ENCODE data around the gene CACNA1B.
A peak's percentile ranks its signal among the peaks of the same experiment; 100 is the strongest.
"Not testable (repeated sequence)": the region's sequence is repeated elsewhere in the genome, so short reads cannot be mapped to it uniquely, and the experiment has no call there.

Gene CACNA1B

DNA sequence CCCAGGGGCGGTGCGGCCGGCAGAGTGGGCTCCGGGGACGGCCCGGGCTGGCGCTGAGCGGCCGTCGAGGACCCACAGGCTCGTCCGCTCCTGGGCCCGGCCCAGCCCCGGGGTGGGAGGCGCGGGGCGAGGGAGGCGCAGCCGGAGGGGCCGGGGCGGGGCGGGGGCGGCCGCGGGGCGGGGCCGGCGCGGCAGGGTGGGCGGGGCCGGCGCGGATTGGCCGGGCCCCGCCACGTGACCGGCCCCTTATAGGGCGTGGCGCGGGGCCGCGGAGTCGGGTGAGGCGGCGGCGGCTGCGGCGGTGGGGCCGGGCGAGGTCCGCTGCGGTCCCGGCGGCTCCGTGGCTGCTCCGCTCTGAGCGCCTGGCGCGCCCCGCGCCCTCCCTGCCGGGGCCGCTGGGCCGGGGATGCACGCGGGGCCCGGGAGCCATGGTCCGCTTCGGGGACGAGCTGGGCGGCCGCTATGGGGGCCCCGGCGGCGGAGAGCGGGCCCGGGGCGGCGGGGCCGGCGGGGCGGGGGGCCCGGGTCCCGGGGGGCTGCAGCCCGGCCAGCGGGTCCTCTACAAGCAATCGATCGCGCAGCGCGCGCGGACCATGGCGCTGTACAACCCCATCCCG is at the start of gene CACNA1B:
CACNA1B (plus strand) TSS at position 277 of the 617 bp plus-strand sequence; CDS start at position 429, 152 bp downstream.
- H3K36me3 Mint-ChIP-seq, H3K9me3 Mint-ChIP-seq, H3K27ac Mint-ChIP-seq, H3K4me1 Mint-ChIP-seq, H3K4me3 Mint-ChIP-seq: not testable (repeated sequence)
- peaks cover 47% of the 10 kb centered on the region for H3K27me3 Mint-ChIP-seq
- peak; percentile 35 for ATAC-seq

DNA sequence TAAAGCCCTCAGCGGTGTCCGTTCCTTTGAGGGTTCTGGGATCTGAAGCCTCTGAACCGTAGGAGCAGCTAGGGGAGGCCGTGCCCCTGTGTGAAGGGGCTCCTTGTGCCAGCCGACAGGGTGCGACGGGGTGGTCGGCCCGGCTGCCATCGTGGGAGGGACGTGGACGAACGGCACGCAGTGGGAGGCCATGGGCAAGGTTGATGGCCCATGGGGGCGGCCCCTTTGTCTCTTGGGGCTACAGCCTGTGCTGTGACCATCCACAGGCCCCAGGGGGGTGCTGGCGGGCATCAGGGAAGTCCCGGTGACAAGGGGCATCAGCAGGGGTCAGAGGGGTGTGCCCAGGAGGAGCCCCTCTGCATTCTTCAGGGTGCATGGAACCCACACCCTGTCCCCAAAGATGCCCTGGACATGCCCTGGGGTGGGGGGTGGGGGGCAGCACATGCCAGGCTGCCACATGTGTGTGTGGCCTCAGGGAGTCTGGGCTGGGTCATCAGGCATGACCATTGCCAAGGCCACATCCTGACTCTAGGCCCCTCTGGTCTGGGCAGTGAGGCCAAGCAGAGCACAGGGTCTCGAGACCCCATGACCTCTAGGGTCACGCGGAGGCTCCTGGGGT is 49.6 kb upstream of the CACNA1B start:
- ATAC-seq = no peak
- H3K27me3 Mint-ChIP-seq = no peaks in the 10 kb centered on the region
- H3K36me3 Mint-ChIP-seq = peaks cover 78% of the 10 kb centered on the region
- no peak overlapping the region for H3K27ac Mint-ChIP-seq
- H3K4me3 Mint-ChIP-seq = no peak overlapping the region
- H3K4me1 Mint-ChIP-seq = peaks cover 24% of the 10 kb centered on the region
- peaks cover 4% of the 10 kb centered on the region for H3K9me3 Mint-ChIP-seq

DNA sequence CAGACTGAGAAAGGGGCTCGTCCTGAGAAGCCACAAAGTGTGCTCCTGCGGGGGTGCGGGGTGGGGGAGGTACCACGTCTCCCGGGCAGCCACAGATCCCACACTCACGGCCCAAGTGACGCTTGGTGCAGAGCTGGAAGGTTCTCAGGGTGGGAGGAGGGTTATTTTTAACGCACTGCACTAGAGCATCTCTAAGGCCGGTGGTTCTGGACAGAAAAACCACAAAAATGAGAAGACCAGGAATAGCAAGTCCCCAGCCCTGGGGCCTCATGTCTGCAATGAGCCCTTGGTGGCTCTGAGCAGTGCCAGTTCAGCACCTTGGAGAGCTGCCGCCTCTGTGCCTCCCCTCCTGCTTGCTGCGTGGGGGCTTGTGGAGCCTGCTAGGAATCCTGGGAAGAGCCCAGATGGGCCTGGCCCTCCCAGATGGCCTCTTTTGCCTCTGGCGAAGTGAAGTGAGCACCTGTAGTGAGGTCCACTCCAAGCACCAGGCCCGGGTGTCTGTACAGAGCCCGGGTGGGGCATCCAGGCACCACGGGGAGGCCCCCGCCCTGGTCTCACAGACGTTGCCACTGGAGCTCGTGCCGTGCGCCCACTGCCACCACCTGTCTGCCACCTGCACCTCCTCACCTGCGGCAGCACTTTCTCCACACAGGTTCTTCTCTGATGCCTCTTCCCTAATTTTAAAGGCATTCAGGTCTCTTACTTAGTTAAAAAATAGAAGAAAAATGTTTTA is 48.9 kb upstream of the CACNA1B start:
- no peak for ATAC-seq
- no peak overlapping the region for H3K27ac Mint-ChIP-seq
- peaks cover 82% of the 10 kb centered on the region for H3K36me3 Mint-ChIP-seq
- H3K27me3 Mint-ChIP-seq = no peaks in the 10 kb centered on the region
- H3K4me3 Mint-ChIP-seq = no peak overlapping the region
- peaks cover 24% of the 10 kb centered on the region for H3K4me1 Mint-ChIP-seq
- H3K9me3 Mint-ChIP-seq = peaks cover 4% of the 10 kb centered on the region

DNA sequence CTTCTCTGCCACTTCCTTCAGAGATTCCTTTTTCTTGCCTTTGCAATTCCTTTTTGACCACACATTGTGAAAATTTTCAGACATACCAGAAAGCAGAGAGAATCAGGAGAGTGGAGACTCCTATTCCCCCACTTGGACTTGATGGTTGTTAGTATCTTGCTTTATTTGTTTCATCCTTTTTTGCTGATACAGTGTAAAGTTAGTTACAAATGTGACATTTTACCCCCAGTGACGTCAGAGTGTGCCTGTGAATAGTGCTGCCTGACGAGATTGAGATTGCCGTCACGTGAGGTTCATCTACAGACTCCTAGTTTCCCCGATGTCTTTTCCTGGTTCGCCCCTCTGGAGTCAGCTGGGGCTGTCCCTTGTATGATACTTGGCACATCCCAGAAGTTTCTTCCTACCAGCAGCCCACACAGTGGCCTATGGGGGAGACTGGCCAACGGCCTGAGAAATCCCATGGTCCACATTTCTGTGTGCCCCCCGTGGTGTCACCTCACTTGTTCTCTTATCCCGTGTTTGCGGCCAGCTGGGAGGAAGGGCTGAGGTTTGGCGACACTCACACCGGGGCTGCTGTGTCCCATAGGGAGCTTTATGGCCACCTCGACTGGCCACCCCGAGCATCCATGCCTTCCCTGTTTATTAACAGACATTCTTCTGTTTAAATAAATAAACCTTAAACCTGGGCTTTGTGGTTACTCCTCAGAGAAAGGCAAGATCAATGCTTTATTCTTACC is 48.2 kb upstream of the CACNA1B start:
- H3K4me1 Mint-ChIP-seq = peaks cover 24% of the 10 kb centered on the region
- peaks cover 80% of the 10 kb centered on the region for H3K36me3 Mint-ChIP-seq
- no peak overlapping the region for H3K27ac Mint-ChIP-seq
- H3K27me3 Mint-ChIP-seq = no peaks in the 10 kb centered on the region
- H3K9me3 Mint-ChIP-seq = peaks cover 4% of the 10 kb centered on the region
- no peak for ATAC-seq
- no peak overlapping the region for H3K4me3 Mint-ChIP-seq

- Mint-ChIP-seq H3K27me3 (no peaks in the 10 kb centered on the region), H3K36me3 (peaks cover 60% of the 10 kb centered on the region), H3K27ac (no peak overlapping the region), H3K9me3 (no peaks in the 10 kb centered on the region), H3K4me3 (no peak overlapping the region), H3K4me1 (peaks cover 1% of the 10 kb centered on the region)
- no peak for ATAC-seq
These were observed 45.3 kb upstream of the CACNA1B start for GRCh38 chr9:137832191-137832700.

GRCh38 chr9:137832830-137833590 is 44.6 kb upstream of the CACNA1B start:
- Mint-ChIP-seq H3K27ac (no peak overlapping the region), H3K4me3 (no peak overlapping the region), H3K9me3 (no peaks in the 10 kb centered on the region), H3K36me3 (peaks cover 61% of the 10 kb centered on the region), H3K27me3 (no peaks in the 10 kb centered on the region), H3K4me1 (no peaks in the 10 kb centered on the region)
- no peak for ATAC-seq

DNA sequence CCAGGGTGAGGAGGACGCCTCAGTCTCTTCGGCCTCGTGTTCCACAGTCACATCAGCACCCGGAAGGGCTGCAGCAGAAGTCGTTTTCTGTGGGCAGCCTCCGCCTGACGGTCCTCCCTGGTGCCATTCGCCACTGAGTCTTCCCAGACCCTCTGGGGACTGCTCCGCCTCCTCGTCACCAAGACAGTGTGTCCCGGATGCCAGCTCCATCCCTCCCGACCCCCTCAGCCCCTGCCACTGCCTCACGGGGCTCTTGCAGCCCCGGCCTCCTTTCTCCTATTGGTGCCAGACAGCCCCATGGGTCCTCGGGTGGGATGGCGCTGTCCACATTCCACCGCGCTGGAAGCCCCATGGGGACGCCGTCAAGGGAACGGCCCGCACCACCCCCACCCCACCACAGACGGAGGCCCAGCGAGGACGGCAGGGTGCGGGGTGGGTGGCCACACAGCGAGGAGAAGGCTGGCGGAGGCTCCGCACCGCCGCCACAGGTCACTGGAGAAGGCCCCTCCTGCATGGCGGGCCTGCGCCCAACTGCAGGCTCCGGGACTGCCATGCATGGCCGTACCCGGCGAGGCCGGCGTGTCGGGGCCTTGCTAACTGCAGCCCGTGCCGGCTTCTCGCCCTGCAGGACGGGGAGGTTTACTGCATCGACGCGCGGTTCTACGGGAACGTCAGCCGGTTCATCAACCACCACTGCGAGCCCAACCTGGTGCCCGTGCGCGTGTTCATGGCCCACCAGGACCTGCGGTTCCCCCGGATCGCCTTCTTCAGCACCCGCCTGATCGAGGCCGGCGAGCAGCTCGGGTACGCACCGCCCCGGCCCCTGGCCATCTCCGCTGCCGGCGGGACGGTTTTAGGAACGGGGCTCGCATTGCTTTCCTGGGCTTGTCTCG is 43.6 kb upstream of the CACNA1B start:
- H3K9me3 Mint-ChIP-seq = peaks cover under 1% of the 10 kb centered on the region
- no peak for ATAC-seq
- H3K4me3 Mint-ChIP-seq = no peak overlapping the region
- H3K4me1 Mint-ChIP-seq = no peaks in the 10 kb centered on the region
- H3K27me3 Mint-ChIP-seq = no peaks in the 10 kb centered on the region
- no peak overlapping the region for H3K27ac Mint-ChIP-seq
- H3K36me3 Mint-ChIP-seq = peaks cover 70% of the 10 kb centered on the region

DNA sequence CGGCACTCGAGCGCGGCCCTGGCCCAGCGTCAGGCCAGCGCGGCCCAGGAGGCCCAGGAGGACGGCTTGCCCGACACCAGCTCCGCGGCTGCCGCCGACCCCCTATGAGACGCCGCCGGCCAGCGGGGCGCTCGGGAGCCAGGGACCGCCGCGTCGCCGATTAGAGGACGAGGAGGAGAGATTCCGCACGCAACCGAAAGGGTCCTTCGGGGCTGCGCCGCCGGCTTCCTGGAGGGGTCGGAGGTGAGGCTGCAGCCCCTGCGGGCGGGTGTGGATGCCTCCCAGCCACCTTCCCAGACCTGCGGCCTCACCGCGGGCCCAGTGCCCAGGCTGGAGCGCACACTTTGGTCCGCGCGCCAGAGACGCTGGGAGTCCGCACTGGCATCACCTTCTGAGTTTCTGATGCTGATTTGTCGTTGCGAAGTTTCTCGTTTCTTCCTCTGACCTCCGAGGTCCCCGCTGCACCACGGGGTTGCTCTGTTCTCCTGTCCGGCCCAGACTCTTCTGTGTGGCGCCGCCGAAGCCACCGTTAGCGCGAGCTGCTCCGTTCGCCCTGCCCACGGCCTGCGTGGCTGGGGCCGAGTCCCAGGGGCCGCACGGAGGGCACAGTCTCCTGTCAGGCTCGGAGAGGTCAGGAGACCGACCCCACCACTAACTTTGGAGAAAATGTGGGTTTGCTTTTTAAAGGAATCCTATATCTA is 42.6 kb upstream of the CACNA1B start:
- Mint-ChIP-seq H3K4me3 (no peak overlapping the region), H3K4me1 (no peaks in the 10 kb centered on the region), H3K27ac (no peak overlapping the region), H3K9me3 (peaks cover 5% of the 10 kb centered on the region), H3K36me3 (peaks cover 65% of the 10 kb centered on the region), H3K27me3 (no peaks in the 10 kb centered on the region)
- no peak for ATAC-seq

DNA sequence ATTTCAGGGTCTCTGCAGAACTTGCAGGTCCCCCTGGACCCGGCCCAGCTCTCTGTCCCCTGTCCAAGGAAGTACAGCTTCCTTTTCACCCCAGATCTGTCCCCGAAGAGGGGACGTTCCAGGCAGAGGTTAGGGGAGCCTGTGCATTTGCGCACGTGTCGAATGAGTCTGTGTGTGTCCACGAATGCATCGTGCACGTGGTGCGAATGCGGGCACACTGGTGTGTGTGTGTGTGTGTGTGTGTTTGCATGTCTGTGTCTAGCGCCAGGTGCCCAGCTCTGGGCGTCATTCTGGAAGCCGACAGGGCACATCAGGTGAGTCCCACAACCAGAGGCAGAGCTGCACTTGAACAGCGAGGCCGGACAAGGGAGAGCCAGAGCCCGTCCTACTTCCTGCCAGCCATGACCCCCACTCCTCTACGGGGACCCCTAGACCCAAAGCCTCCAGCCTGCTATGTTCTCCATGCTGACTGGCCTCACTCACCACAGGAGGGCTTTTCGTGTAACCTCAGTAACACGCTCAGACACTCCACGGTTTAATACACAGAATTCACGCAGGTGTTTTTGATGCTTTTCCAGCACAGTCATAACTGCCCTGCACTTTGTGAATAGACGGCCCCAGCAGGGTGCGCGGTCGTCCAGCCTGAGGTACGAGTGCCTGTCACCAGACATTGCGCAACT is 41.3 kb upstream of the CACNA1B start:
- no peak for ATAC-seq
- Mint-ChIP-seq H3K27me3 (no peaks in the 10 kb centered on the region), H3K36me3 (peaks cover 58% of the 10 kb centered on the region), H3K4me3 (no peak overlapping the region), H3K27ac (no peak overlapping the region), H3K4me1 (no peaks in the 10 kb centered on the region), H3K9me3 (peaks cover 7% of the 10 kb centered on the region)

GRCh38 chr9:137836831-137837241 is 40.7 kb upstream of the CACNA1B start:
- Mint-ChIP-seq H3K27ac (no peak overlapping the region), H3K9me3 (peaks cover 7% of the 10 kb centered on the region), H3K27me3 (no peaks in the 10 kb centered on the region), H3K4me1 (no peaks in the 10 kb centered on the region), H3K4me3 (no peak overlapping the region), H3K36me3 (peaks cover 53% of the 10 kb centered on the region)
- ATAC-seq = no peak

DNA sequence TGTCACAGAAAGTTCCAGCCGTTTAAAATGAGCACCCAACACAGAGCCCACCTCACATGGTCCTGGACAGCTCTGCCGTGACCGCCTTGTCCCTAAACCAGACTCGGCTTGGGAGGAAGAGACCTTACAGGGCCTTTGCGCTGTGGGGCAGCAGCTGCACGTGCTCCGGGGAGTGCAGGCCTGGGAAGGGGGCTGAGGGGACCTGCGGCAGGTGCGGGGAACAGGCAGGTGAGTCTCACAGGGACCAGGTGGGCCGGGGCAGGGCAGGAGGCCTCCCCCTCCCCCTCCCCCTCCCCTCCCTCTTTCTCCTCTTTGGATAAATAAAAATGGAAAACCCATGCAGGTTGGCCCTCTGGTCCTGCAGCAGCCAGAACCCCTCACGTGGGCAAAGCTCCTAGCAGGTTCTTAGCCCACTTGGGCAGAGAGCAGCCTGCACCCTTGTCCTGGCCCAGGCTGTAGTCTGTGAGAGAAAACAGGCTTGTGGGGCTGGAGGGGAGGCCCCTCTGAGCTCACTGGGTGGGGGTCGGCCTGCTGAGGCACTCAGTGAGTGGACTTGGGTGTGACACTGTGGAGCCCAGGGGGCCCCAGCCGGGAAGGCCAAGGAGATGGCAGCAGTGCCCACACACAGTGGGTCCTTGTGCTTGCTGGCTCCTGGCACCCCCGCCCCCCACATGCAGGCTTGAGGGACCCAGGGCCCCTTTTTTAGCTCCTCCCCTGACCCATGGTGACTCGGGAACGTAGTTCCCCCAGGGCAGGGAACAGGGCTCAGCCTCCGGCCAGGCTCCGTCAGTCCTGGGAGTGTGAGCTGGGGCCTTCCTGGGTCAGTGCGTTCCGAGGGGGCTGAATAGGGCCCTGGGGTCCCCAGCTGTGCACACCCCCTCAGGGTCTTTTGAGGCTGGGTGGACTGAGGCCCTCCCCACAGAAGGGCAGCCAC is 40.0 kb upstream of the CACNA1B start:
- Mint-ChIP-seq H3K4me3 (no peak overlapping the region), H3K27me3 (no peaks in the 10 kb centered on the region), H3K27ac (no peak overlapping the region), H3K4me1 (no peaks in the 10 kb centered on the region), H3K9me3 (peaks cover 9% of the 10 kb centered on the region), H3K36me3 (peaks cover 46% of the 10 kb centered on the region)
- ATAC-seq = no peak

DNA sequence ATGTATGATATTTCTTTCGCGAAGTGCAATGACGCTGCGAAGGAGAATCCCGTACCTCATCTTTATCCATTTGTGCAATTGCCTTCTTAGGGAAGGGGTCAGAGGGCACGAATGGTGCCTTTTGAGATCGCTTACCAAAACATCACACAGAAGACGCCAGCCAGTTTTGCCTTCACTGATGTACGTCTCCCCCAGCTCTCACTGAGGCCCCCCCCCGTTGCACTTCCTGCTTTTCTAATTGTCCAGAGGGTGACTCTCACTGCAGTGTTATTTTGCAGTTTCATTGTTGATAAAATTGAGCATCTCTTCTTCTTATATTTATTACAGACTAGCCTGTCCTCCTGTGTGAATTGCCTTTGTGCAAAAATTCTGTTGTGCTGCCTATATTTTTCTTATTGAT is 39.0 kb upstream of the CACNA1B start:
- Mint-ChIP-seq H3K27ac (no peak overlapping the region), H3K36me3 (peaks cover 36% of the 10 kb centered on the region), H3K9me3 (peaks cover 10% of the 10 kb centered on the region), H3K4me3 (no peak overlapping the region), H3K27me3 (no peaks in the 10 kb centered on the region), H3K4me1 (no peaks in the 10 kb centered on the region)
- ATAC-seq = no peak

Measured in stimulated activated memory B cell treated with anti-CD40 and anti-IgM and Interleukin-4, amounts not matched to agents 10 μg/mL and 1 μg/mL and 100 μg/mL, for 72 hours (primary cell).